Measurements from ENCODE around the gene PIP4P1. TPM values are rescaled to one million over a fixed set of nuclear protein-coding genes. Genes with fewer than 3 reads are reported as not detected.

Gene PIP4P1
- total and polyA plus RNA-seq, 2 experiments from 2014 or later, result 20.9 to 26.4 TPM

- Mint-ChIP-seq H3K9me3 (no peaks in the 10 kb centered on the region), H3K4me3 (no peak overlapping the region), H3K4me1 (peaks cover 48% of the 10 kb centered on the region), H3K27me3 (ENCODE audit: insufficient read depth, low read depth, poor library complexity) (peaks cover 6% of the 10 kb centered on the region), H3K27ac (no peak overlapping the region), H3K36me3 (ENCODE audit: low read depth) (no peaks in the 10 kb centered on the region)
- Histone ChIP-seq H3K4me2 (no peak overlapping the region), H3K4me1 (ENCODE audit: insufficient read depth) (peaks cover 25% of the 10 kb centered on the region), H3F3A (replicated peaks; ENCODE audit: low read depth) (0 out of 2 replicates have a peak, but pooled peaks cover 3% of the 10 kb centered on the region), H3K9me2 (ENCODE audit: insufficient read depth) (no peaks in the 10 kb centered on the region), H3K79me2 (replicated peaks; ENCODE audit: insufficient read depth) (no peaks in the 10 kb centered on the region), H3K27me3 (ENCODE audit: insufficient read depth) (no peaks in the 10 kb centered on the region), H3K27ac (ENCODE audit: low read depth) (no peak overlapping the region), H3K4me3 (no peak overlapping the region), H4K20me1 (replicated peaks; ENCODE audit: insufficient read depth) (no peaks in the 10 kb centered on the region), H2AFZ (no peak overlapping the region), H3K36me3 (ENCODE audit: insufficient read depth) (0 out of 2 replicates have a peak, but pooled peaks cover 2% of the 10 kb centered on the region)
- ATAC-seq, result no peak
- DNase-seq (ENCODE audit: low spot score), result no peak
- no peak for TF ChIP-seq STAT1 (IDR thresholded peaks at IDR 0.05; ENCODE audit: unreplicated experiment)
- TF ChIP-seq ZNF114 (CRISPR knock-in tag; IDR thresholded peaks at IDR 0.05), result no peak
- TF ChIP-seq NANOG (IDR thresholded peaks at IDR 0.05; ENCODE audit: borderline replicate concordance), result no peak
- no peak for TF ChIP-seq ZNF331 (CRISPR knock-in tag; IDR thresholded peaks at IDR 0.05; ENCODE audit: low read depth)
- TF ChIP-seq EZH2phosphoT487 (IDR thresholded peaks at IDR 0.05; ENCODE audit: unreplicated experiment), result no peak
- no peak for TF ChIP-seq POLR2AphosphoS5 (IDR thresholded peaks at IDR 0.05; ENCODE audit: low read depth)
- TF ChIP-seq EZH2 (IDR thresholded peaks at IDR 0.05; ENCODE audit: low read depth, unreplicated experiment), result no peak
- TF ChIP-seq, protein P1, sequence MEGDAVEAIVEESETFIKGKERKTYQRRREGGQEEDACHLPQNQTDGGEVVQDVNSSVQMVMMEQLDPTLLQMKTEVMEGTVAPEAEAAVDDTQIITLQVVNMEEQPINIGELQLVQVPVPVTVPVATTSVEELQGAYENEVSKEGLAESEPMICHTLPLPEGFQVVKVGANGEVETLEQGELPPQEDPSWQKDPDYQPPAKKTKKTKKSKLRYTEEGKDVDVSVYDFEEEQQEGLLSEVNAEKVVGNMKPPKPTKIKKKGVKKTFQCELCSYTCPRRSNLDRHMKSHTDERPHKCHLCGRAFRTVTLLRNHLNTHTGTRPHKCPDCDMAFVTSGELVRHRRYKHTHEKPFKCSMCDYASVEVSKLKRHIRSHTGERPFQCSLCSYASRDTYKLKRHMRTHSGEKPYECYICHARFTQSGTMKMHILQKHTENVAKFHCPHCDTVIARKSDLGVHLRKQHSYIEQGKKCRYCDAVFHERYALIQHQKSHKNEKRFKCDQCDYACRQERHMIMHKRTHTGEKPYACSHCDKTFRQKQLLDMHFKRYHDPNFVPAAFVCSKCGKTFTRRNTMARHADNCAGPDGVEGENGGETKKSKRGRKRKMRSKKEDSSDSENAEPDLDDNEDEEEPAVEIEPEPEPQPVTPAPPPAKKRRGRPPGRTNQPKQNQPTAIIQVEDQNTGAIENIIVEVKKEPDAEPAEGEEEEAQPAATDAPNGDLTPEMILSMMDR (conservative IDR thresholded peaks at IDR 0.05; ENCODE audit: low read depth in 2 of 2), result no peak
- TF ChIP-seq ZNF462 (CRISPR knock-in tag; IDR thresholded peaks at IDR 0.05), result no peak
- no peak for TF ChIP-seq CREB1 (CRISPR knock-in tag; IDR thresholded peaks at IDR 0.05; ENCODE audit: low read depth)
- no peak for TF ChIP-seq JUNB (IDR thresholded peaks at IDR 0.05; ENCODE audit: unreplicated experiment)
- TF ChIP-seq, protein P2, sequence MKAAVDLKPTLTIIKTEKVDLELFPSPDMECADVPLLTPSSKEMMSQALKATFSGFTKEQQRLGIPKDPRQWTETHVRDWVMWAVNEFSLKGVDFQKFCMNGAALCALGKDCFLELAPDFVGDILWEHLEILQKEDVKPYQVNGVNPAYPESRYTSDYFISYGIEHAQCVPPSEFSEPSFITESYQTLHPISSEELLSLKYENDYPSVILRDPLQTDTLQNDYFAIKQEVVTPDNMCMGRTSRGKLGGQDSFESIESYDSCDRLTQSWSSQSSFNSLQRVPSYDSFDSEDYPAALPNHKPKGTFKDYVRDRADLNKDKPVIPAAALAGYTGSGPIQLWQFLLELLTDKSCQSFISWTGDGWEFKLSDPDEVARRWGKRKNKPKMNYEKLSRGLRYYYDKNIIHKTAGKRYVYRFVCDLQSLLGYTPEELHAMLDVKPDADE (IDR thresholded peaks at IDR 0.05), result no peak
- TF ChIP-seq, protein P3, sequence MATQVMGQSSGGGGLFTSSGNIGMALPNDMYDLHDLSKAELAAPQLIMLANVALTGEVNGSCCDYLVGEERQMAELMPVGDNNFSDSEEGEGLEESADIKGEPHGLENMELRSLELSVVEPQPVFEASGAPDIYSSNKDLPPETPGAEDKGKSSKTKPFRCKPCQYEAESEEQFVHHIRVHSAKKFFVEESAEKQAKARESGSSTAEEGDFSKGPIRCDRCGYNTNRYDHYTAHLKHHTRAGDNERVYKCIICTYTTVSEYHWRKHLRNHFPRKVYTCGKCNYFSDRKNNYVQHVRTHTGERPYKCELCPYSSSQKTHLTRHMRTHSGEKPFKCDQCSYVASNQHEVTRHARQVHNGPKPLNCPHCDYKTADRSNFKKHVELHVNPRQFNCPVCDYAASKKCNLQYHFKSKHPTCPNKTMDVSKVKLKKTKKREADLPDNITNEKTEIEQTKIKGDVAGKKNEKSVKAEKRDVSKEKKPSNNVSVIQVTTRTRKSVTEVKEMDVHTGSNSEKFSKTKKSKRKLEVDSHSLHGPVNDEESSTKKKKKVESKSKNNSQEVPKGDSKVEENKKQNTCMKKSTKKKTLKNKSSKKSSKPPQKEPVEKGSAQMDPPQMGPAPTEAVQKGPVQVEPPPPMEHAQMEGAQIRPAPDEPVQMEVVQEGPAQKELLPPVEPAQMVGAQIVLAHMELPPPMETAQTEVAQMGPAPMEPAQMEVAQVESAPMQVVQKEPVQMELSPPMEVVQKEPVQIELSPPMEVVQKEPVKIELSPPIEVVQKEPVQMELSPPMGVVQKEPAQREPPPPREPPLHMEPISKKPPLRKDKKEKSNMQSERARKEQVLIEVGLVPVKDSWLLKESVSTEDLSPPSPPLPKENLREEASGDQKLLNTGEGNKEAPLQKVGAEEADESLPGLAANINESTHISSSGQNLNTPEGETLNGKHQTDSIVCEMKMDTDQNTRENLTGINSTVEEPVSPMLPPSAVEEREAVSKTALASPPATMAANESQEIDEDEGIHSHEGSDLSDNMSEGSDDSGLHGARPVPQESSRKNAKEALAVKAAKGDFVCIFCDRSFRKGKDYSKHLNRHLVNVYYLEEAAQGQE (IDR thresholded peaks at IDR 0.05; ENCODE audit: unreplicated experiment), result no peak
Measured at GRCh38 chr14:20492486-20492885, 31.3 kb upstream of the PIP4P1 start.

Data from GM23338 (cell line).